ENCODE measurements around the gene TRPV3.
"Not testable (repeated sequence)": the region's sequence is repeated elsewhere in the genome, so short reads cannot be mapped to it uniquely, and the experiment has no call there.

TRPV3 gene

DNA sequence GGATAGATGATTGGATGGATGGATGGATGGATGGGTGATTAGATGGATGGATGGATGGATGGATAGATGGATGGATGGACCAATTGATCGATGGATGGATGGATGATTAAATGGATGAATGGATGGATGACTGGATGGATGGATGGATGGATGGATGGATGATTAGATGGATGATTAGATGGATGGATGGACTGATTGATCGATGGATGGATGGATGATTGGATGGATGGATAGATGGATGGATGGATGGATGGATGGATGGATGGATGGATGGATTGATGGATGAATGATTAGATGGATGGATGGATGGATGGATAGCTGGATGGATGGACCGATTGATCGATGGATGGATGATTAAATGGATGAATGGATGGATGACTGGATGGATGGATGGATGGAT lies 38.1 kb downstream of the TRPV3 start:
- not testable (repeated sequence) for DNase-seq

DNA sequence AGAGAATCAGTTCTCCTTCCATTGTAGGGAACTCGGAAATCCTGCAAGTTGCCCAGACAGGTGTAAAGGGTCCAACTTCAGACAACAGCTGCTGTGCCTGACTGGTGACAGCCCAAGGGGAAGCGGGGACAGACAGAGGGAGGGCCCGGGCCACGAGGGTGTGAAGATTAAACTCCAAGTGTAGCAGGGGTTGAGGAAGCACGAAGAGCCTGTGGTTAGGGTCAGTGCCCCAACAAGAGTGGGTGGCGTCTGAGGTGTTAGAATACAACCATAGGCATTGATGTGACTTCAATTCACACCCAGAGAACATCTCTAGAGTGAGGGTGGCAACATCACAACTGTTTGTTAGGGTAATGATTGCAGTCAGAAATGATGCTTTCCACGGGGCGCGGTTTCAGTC lies 42.7 kb downstream of the TRPV3 start:
- no peak for DNase-seq

DNA sequence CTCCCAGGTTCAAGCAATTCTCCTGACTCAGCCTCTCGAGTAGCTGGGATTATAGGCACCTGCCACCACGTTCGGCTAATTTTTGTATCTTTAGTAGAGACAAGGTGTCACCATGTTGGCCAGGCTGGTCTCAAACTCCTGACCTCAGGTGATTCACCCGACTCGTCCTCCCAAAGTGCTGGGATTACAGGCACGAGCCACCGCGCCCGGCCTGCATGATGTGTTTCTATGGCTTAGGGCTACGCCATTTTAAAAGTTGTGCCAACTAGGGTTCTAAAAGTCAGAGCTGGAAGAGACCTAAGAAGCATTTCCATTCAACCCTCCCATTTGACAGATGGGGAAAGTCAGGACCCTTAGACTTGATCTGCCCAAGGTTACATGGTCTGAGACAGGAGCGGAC lies 43.4 kb downstream of the TRPV3 start:
- not testable (repeated sequence) for DNase-seq

DNA sequence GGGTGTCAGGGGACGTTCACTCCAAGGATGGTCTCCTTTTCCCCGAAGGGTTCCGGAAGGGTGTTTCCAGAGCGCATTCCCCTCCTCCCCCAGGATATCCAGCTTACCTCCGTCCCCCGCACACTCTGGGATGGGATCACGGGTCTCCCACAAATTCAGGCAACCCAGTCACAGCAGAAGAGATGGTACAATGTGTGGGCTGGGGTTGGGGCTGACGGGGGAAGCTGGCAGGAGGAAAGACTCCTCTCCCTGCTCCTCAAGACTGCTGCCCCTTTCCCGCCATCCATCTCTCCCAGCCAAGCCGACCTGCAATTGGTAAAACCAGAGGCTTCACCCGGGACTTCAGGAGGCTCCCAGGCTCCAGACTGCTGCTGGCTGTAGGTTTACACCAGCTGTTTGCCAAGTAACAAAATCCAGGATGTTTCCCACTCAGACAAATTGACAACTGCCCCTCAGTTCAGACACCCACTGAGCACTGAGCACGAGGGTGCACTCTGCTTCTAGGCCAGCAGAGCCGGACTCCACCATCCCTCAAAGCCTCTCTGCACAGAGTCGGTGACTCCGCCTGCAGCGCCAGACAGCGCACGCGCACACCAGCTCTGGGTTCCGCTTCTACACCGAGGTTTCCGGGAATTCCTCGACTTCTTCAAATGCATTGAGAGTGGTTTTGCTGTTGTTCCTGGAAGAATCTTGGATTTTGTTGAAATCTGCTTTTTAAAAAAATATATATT lies 44.1 kb downstream of the TRPV3 start:
- no peak for DNase-seq

DNA sequence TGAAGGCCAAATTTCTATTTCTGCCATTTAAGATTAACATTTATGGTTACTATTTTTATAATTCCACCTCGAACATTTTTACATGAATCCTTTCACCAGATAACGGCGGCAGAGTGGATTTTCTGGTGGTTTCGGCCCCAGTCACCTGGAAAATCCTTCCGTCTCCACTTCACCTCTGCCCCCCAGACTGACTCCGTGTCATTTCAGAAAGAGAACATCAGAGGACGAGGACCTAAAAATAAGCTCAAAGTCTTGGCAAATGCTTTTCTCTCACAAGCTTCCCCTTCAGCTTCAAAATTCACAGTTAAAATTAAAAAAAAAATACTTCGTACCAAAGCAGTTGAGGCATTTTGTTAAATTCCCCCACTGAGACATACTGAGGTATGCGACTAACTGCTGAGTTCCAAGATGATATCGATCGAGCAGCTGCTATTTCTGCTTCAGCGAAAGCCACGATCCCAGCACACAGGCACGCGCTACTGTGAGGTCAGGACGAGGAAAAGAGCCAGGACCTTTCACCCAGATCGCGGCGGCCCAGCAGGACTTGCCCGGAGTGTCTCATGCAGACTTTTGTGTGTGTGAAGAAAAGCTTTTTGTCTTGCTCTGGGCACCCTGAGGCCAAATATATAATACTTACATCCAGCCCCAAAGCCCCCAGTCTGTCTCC lies 45.0 kb downstream of the TRPV3 start:
- DNase-seq: peak; percentile 94

DNA sequence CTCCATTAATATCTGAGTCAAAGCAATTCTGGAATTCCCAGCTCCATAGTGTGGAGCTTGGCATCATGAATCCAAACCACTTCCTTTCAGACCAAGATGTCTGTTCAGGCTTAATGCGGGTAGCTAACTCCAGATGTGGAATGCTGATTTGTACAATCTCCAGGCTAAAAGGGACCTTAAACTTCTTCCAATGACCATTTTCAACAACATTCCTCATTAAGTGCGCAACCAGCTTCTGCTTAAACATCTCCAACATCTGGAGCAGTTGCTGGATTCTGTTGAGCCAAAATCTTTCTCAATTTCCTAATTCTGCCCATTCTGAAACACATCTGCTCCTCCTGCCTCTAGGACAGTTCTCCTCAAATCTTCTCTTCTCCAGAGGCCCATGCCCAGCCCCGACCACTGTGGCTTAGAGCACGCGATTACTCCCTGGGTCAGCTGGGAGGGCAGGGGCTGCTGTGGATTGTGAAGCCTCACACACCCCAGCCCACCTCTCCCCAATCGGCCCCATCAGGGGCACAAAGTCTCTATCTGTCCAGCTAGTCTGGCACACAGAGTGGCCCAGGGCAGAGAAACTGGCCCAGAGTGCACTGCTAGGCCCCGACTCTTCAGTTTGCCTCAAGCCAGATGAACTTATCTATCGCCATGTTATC lies 45.6 kb downstream of the TRPV3 start:
- DNase-seq: no peak

DNA sequence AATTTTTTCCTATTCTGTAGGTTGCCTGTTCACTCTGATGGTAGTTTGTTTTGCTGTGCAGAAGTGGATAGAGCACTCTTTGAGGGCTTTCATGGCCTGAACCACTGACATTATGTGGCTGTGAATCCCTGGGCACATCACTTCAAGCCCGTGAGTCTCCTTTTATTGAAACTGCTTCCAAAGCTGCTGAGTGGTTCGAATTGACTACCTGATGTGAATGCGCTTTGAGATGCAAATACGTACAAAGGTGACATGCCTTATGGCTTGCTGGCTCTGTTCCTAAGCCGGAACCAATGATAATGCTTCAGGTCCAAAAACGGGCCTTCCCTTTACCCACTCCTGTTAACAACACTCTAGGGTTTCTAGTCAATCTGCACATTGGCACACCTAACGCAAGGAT lies 47.5 kb downstream of the TRPV3 start:
- DNase-seq: no peak

DNA sequence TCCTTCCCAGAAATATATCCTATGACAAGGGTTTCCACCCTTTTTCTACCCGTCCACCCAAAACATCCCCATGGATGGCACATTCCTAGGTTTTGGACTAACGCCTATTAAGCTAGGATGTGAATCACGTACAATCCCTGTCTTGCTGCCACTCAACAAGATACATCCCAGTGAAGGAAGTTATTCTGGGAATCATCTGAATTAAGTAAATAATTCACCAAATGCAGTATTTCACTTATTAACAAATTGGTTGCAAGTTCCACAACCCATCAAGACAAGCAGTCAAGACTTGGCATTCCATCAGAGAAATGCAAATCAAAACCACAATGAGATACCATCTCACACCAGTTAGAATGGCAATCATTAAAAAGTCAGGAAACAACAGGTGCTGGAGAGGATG lies 49.7 kb downstream of the TRPV3 start:
- no peak for DNase-seq

DNA sequence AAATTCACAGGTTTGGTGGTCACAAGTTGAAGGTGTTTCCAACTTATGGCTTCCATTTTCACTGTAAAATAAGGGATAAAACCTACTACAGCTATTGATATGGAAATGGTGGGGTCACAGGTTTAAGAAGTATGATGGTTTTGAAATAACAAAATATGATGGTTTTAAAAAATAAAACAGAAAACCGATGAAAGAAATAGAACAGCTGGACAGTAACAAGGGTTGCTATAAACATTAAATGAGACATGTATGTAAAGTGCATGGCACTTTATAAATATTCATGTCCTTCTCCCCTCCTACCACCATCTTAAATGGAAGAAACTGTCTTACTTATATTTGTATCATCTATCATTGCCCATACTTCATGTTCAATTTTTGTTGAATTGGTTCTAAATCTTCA lies 50.5 kb downstream of the TRPV3 start:
- no peak for DNase-seq

DNA sequence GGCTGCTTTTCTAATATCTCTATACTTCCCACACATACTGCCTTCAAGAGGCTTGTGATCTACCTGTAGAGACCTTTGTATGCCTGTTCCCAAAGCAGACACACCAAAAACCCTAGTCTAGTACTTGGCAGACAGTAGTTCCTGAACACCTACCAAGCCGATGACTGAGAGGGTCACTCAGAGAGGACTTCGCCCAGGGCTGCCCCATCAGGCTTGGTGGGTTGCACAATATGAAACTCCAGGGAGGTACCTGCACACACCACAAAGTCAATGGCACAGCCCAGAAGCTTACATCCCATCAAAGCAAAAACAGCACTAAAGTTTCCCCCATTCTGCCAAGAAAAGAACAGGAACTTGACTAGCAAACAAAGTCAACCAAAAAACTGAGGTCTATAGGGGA lies 51.6 kb downstream of the TRPV3 start:
- no peak for DNase-seq

DNA sequence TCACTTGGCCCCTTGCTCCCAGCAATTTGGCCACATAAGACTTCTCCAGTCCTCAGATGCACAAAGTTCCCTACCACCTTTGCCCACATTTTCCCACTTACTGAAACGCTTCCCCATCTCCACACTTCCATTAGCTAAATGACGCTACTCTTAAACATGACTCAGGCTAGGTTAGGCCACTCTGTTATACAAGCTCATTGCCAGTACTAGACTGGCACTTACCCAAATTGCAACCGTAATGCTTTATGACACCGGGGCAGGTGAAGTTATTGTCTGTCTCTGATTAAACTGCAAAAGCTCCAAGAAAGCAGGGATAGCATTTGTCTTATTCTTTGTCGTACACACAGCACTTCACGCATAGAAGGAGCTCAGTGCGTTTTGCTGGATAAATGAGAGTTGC lies 52.6 kb downstream of the TRPV3 start:
- DNase-seq: no peak

DNA sequence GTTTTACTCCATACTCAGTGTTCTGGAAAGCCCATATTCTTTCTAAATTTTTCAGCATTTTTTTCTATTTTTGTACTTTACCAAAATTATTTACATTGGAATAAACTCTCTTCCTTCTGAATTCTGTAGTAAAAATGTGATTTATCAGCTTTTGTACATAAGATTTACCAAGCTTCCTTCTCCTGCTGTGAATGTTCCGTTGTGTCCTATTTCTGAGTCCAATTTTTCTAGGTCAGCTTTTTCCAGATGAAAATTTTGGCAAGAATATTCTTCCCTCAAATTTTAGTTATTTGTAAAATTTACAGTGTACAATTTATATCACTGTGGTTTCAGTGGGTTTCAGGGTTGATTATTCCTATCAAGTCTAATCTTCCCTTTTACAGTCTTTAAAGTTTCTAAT lies 54.3 kb downstream of the TRPV3 start:
- no peak for DNase-seq

DNA sequence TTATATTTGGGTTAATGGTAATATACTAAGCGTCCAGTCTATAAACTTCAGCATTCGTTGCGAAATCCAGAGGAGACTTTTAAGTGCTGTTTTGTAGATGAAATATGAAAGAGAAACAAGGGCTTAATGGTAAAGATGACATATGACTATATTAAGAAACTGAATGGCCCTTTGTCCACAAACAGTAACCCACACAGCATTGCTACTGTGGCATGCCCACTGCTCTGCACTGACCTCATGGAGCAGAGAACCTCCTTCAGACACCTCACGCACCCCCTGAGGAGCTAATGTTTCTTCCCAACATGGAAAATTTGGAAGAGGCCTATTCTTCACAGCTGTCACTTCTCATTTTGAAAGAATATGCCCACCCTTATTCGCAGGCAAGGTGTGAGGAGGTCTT lies 55.1 kb downstream of the TRPV3 start:
- peak; percentile 78 for DNase-seq

DNA sequence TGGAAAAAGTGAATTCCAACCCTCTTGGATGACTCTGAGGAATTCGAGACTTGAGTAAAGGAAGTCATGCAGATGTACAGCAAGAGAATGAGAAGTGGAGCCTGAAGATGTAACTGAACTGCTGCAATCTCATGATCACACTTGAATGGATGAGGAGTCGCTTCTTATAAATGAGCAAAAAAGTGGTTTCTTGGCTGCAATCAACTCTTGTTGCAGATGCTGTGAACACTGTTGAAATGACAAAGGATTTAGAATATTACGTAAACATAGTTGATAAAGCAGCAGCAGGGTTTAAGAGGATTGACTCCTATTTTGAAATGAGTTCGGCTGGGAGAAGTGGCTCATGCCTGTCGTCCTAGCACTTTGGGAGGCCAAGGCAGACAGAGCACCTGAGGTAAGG lies 56.3 kb downstream of the TRPV3 start:
- DNase-seq: no peak

DNA sequence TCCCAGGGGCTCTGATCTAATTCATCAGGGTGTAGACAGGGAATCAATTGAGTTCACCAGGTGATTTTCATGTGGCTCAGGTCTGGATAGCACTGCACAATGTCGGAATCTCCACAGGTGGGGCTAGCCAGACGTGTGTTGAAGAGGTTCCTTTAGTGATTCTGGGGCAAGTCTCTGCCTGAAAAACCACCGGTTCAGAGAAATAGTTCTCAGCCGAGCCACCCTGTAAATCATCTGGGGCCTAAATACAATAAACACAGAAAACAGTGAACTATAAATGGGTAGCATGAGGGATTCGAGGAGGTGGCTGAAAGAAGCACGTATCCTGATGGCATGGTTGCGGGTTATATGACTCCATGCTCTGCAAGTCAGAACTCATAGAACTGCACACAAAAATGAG lies 60.5 kb downstream of the TRPV3 start:
- no peak for DNase-seq

DNA sequence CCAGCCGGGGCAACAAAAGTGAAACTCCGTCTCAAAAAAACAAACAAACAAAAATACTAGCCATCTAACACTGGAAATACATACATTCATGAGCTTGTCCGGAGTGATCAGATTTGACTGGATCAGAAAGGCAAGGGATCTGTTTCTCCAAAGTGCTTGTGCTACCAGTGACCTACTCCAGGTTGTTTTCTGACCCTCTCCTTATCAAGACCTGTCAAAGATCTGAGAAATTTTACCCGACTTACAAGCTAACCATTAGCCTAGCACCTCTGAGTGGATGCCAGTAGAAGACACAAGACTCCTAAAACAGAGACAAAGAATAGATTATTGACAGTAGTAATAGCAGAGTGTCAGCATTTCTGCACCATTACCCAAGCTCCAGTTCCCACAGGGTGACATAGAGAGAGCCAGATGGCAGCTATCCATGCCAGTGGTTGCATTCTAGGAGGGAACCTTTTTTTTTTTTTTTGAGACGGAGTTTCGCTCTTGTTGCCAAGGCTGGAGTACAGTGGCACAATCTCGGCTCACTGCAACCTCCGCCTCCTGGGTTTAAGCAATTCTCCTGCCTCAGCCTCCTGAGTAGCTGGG lies 72.0 kb downstream of the TRPV3 start:
- no peak for DNase-seq

DNA sequence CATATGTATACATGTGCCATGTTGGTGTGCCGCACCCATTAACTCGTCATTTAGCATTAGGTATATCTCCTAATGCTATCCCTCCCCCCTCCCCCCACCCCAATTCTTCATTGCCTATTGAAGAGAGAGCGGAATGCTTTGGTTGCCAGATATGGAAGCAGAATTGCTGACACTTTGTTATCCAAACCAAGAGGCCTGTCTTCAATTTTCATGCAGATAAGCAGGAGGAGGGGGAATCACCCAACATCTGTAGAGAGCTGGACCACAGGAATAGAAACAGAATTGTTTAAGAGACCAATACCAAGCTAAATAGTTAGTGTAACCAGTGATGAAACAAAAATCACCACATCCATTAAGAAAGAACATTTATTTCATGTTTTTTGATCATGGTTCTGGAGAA lies 74.8 kb downstream of the TRPV3 start:
- DNase-seq: no peak

DNA sequence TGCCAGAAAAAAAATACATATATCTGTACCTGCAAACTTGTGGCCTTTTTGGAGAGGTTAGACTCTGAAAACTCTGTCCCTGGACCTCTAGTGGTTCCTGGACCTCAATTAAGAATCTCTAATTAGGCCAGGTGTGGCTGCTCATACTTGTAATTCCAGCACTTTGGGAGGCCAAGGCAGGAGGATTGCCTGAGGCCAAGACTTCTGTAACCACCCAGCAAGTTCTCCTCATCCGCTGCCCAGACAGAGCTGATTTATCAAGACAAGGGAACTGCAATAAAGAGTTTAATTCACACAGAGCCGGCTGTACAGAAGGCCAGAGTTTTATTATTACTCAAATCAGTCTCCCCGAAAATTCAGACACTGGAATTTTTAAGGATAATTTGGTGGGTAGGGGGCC lies 77.6 kb downstream of the TRPV3 start:
- no peak for DNase-seq

DNA sequence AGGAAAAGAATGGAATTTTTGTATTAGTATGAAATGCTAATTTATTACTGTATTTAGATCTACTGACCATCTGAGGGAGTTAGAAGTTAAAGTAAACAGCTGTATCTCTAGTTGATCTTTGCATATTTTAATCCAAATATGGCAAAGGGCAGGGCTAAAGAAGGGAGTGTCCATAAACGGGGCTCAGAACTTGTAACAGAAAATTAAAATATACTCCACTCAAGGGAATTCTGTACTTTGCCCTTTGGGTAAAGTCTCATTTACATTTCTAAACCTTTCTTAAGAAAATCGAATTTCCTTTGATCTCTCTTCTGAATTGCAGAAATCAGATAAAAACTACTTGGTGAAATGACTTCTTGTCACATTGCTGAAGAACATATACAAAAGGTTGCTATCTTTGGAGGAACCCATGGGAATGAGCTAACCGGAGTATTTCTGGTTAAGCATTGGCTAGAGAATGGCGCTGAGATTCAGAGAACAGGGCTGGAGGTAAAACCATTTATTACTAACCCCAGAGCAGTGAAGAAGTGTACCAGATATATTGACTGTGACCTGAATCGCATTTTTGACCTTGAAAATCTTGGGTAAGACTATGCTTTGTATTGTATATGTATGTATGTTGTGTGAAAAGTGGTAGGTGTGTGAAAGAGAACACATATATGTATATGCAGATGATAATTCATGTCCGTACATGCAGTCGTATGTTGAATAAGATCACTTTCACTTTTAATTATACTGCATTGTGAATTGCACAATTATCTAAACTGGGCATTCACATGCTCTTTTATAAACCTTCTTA lies 81.6 kb downstream of the TRPV3 start, which contains the start of gene ASPA:
ASPA (plus strand) TSS at position 186 of the 799 bp plus-strand sequence; CDS start at position 349, 163 bp downstream.
- DNase-seq: peak; percentile 51

DNA sequence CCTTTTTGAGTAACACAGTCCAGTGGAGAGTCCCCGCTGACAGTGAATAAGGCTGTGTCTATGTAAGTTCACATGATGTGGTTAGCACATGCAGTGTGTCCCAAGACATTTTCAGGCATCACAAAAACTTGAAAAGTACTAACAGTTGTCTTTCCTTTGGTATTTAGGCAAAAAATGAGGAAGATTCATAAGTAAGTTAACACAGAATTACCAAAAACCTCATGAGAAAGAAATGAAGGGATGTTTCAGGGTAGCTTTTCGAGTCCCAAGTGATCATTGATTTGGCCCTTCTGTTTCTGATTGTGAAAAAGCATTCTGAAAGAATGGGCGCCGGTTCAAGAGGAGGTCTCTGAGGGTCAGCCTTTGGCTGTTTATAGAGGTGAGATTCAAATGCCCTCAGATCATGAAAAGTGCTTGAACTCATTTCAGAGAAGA lies 82.3 kb downstream of the TRPV3 start:
- DNase-seq: peak; percentile 59

DNA sequence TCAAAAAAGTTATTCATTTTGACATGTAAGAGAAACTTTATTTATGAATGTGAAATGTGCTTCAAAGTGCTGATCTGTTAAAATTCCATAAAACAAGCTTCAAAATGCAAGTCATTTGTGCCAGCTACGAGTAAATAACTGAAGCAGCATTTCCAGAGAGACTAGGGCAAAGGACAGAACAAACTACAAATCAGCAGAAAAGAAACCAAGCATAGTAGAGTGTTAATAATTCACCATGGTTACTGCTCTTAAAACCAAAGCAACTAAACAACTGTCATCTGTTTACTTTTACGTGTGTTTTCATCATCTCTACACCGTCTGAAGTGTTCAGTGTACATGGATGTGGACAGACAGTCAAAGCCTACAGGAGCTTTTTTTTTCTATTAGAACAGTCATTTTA lies 83.4 kb downstream of the TRPV3 start:
- peak; percentile 36 for DNase-seq

DNA sequence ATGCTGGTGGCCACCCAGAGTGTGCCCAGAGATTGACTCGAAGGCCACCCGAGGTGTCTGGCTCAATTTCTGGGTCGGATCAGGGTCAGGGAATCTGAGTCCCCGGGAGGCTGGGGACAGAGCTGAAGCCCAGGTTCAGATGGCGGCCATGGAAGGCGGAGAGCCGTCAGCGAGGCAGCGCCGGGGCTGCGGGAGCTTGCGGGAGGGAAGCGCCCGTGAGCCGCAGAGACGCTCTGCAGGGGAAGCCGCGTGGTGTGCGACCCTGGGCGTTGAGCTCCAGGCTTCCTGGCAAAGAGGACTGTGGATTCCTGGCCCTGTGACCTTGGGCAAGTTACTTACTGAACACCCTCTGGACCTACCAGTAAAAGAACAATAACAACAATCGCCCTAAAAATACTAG lies 85.5 kb downstream of the TRPV3 start:
- DNase-seq: no peak

DNA sequence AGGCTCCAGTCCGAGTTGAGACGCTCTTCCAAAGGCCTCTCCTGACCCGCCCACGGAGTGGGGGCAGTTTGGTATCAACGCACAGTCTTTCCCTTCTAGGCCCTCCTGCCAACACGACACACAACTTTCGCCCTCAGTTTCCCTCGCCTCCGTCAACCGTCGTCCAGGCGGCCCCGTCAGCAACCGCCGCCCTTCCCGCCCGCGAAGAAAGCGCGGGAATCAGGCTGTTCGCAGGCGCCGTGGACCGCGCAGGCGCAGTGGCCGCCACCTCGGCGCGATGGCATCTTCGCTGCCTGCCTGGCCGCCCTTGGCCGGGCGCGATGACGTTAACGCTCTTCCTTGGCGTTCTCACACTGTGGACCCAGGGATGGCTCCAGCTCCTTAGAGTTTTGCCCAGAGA lies 86.0 kb downstream of the TRPV3 start, which contains the start of gene SPATA22:
SPATA22 (minus strand) TSS at position 221 of the 400 bp plus-strand sequence. CDS start 2,494 bp downstream, outside the sequence.
- no peak for DNase-seq

Measured in midbrain (tissue), 1 donor.